Body of pancreas (tissue), 4 donors: ENCODE data around the gene KLHL29. TPM values are rescaled to one million over a fixed set of nuclear protein-coding genes. Genes with fewer than 3 reads are reported as not detected.

Experiments used
- ATAC-seq: fragments of 150-250 bp; one replicate; pipeline ENCODE4 v1.9.1; 2016
- DNase-seq, 4 donors: peaks; one replicate each; pipeline ENCODE4 v3.0.0-alpha.2; 2019
- H3K27ac ChIP-seq, 4 donors: fragments of 200-600 bp; sonication (generic); 1 replicate in 3 of 4; 2 replicates in 1 of 4; pipeline versions ENCODE4 v1.5.1 to v1.6.1; 2016 to 2019; ENCODE audit warnings: mild to moderate bottlenecking in 1 of 4, mixed read lengths in 1 of 4, moderate library complexity in 1 of 4
- H3K27me3 ChIP-seq, 2 donors: fragments of 200-600 bp; sonication (generic); one replicate each; pipeline ENCODE4 v1.6.0; 2016; ENCODE audit warnings: mild to moderate bottlenecking in 1 of 2
- H3K36me3 ChIP-seq, 2 donors: fragments of 200-600 bp; sonication (generic); replicated peaks in 1 of 2; 2 replicates each; pipeline ENCODE4 v1.5.1; 2016; ENCODE audit warnings: low read depth in 2 of 2; ENCODE audit not compliant: insufficient read depth in 1 of 2
- H3K4me1 ChIP-seq: fragments of 200-600 bp; sonication (generic); one replicate; pipeline ENCODE4 v1.6.0; 2016
- H3K4me3 ChIP-seq, 2 donors: fragments of 200-600 bp; sonication (generic); 1 replicate in 1 of 2; 2 replicates in 1 of 2; pipeline ENCODE4 v1.5.1; 2016 to 2019
- H3K9me3 ChIP-seq, 3 donors: fragments of 200-600 bp; sonication (generic); 1 replicate in 2 of 3; 2 replicates in 1 of 3; pipeline ENCODE4 v1.5.1; 2016
- CTCF ChIP-seq, 7 experiments: fragments of 450-650 bp in 4 of 7; fragments of 200-600 bp in 3 of 7; sonication (generic) in 3 of 7; IDR thresholded peaks; one replicate each; pipeline ENCODE4 v1.5.1; 2016 to 2019; ENCODE audit warnings: antibody characterized with exemption in 7 of 7
- POLR2A ChIP-seq, 3 donors: fragments of 450-650 bp; IDR thresholded peaks; one replicate each; pipeline ENCODE4 v1.6.1; 2016; ENCODE audit warnings: antibody characterized with exemption in 3 of 3, mild to moderate bottlenecking in 2 of 3
- WGBS, 2 donors: methylation state at CpG; one replicate each; pipeline ENCODE4 v1.1.5; 2017; 5-methylcytosine and 5-hydroxymethylcytosine counted together
- intact Hi-C: fragments of 100-400 bp; cut with DNase I; formaldehyde crosslinking; loops from one replicate; pipeline ENCODE4 v1.15.1; 2023
- total RNA-seq, 2 donors: library from RNA; depleted of rRNA; stranded (reverse); fragments of >200 nt; gene quantifications; one replicate each; pipeline ENCODE4 v1.1.0, GENCODE V29; 2016

The KLHL29 gene
- total RNA-seq, 2 donors from 2014 or later, result 4.0 to 4.4 TPM

GRCh38 chr2:23563151-23563550 is 178.2 kb downstream of the KLHL29 start:
- 51 to 58% methylated on average over 10 of the region's 10 CpGs for WGBS, 2 donors
- no peak for DNase-seq

GRCh38 chr2:23563673-23564614 is 179.0 kb downstream of the KLHL29 start:
- intact Hi-C loops, result no loop called here
- no peak for TF ChIP-seq POLR2A (IDR thresholded peaks at IDR 0.05)
- peak in 2 of 7 experiments; percentile 23 to 32 for TF ChIP-seq CTCF (IDR thresholded peaks at IDR 0.05)
- peak; percentile 83 for ATAC-seq

More at GRCh38 chr2:23563151-23563550, 178.2 kb downstream of the KLHL29 start:
- Histone ChIP-seq H3K4me1 (peaks cover 24% of the 10 kb centered on the region), H3K27me3 (no peaks in the 10 kb centered on the region), H3K27ac (peak overlapping the region in 3 of 4 donors; percentile 64 to 83 (median 81)), H3K4me3 (no peak overlapping the region), H3K36me3 (no peaks in the 10 kb centered on the region), H3K9me3 (no peaks in the 10 kb centered on the region)
- peak; percentile 4 for ATAC-seq
- TF ChIP-seq POLR2A (IDR thresholded peaks at IDR 0.05), result no peak
- no peak for TF ChIP-seq CTCF (IDR thresholded peaks at IDR 0.05)
- intact Hi-C loops, result no loop called here

GRCh38 chr2:23564615-23564960 is 179.6 kb downstream of the KLHL29 start:
- no peak for TF ChIP-seq CTCF (IDR thresholded peaks at IDR 0.05)
- no peak for TF ChIP-seq POLR2A (IDR thresholded peaks at IDR 0.05)
- intact Hi-C loops, result no loop called here
- DNase-seq, result peak in 1 of 4 donors; percentile 57
- Histone ChIP-seq H3K36me3 (no peaks in the 10 kb centered on the region), H3K4me1 (peaks cover 24% of the 10 kb centered on the region), H3K4me3 (no peak overlapping the region), H3K9me3 (no peaks in the 10 kb centered on the region), H3K27me3 (no peaks in the 10 kb centered on the region), H3K27ac (peak overlapping the region; percentile 26 to 83 (median 72))
- ATAC-seq, result peak; percentile 10
- 63 to 71% methylated on average over 1 to 8 of the region's 8 CpGs for WGBS, 2 donors

More at GRCh38 chr2:23563673-23564614, 179.0 kb downstream of the KLHL29 start:
- peak overlapping the region; percentile 26 to 83 (median 72) for H3K27ac ChIP-seq
- H3K9me3 ChIP-seq, result no peaks in the 10 kb centered on the region
- no peaks in the 10 kb centered on the region for H3K36me3 ChIP-seq
- H3K27me3 ChIP-seq, result no peaks in the 10 kb centered on the region
- DNase-seq, result peak; percentile 51 to 66 (median 57)
- peaks cover 24% of the 10 kb centered on the region for H3K4me1 ChIP-seq
- no peak overlapping the region for H3K4me3 ChIP-seq
- 38 to 42% methylated on average over 6 to 22 of the region's 22 CpGs for WGBS, 2 donors

GRCh38 chr2:23565374-23565773 is 180.4 kb downstream of the KLHL29 start:
- Histone ChIP-seq H3K27ac (no peak overlapping the region), H3K27me3 (no peaks in the 10 kb centered on the region), H3K36me3 (no peaks in the 10 kb centered on the region), H3K4me1 (peaks cover 24% of the 10 kb centered on the region), H3K9me3 (no peaks in the 10 kb centered on the region), H3K4me3 (no peak overlapping the region)
- intact Hi-C loops, result no loop called here
- ATAC-seq (no peak), DNase-seq (no peak)
- no peak for TF ChIP-seq POLR2A (IDR thresholded peaks at IDR 0.05)
- TF ChIP-seq CTCF (IDR thresholded peaks at IDR 0.05), result no peak
- WGBS, 2 donors, result 90 to 91% methylated on average over 8 to 9 of the region's 9 CpGs
